PC-3 (cell line): ENCODE data around the gene C1QTNF5.

Experiments
- CTCF ChIP-seq: fragments of 300-600 bp; sonication (generic); conservative IDR thresholded peaks from 2 replicates; pipeline ENCODE4 v1.5.1; 2017; ENCODE audit warnings: antibody characterized with exemption, low read depth, mild to moderate bottlenecking, low read length
- EZH2 ChIP-seq: fragments of 300-600 bp; sonication (generic); IDR thresholded peaks from one replicate; pipeline ENCODE4 v1.6.1; 2017; ENCODE audit warnings: antibody characterized with exemption, mild to moderate bottlenecking, low read length; ENCODE audit not compliant: unreplicated experiment

- TF ChIP-seq CTCF (no peak), EZH2 (no peak)
Measured at GRCh38 chr11:119352857-119353260, 12.2 kb upstream of the C1QTNF5 start.
